ENCODE results near the gene ATP1B2.

The ATP1B2 gene

DNA sequence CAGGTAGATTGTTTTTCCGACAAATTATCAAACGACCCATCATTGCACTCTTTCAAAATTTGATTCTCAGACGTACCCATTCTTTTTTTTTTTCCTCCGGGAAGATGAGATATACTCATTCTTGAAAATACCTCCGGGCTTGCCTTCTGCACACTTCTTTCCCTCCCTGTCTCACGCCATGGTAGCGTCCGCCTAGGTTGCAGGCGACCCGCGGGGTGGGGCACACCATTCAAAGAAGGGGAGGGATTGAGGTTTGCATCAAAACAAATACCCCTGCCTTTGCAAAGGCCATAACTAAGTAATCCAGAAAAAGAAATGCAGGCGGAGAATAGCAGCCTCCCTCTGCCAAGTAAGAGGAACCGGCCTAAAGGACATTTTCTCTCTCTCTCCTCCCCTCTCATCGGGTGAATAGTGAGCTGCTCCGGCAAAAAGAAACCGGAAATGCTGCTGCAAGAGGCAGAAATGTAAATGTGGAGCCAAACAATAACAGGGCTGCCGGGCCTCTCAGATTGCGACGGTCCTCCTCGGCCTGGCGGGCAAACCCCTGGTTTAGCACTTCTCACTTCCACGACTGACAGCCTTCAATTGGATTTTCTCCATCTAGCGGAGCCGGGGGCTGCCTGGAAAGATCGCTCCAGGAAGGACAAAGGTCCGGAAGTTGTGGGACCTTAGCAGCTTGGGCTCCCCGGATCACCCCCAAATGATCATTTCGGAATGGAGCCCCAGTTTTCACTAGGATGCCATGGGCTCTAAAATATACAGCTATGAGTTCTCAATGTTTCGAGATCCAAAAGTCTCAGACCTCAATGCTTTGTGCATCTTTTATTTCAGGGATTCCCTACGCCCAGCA, 35.7 kb downstream of the ATP1B2 start:
- peak; percentile 80 for DNase-seq (ENCODE audit: low spot score)

DNA sequence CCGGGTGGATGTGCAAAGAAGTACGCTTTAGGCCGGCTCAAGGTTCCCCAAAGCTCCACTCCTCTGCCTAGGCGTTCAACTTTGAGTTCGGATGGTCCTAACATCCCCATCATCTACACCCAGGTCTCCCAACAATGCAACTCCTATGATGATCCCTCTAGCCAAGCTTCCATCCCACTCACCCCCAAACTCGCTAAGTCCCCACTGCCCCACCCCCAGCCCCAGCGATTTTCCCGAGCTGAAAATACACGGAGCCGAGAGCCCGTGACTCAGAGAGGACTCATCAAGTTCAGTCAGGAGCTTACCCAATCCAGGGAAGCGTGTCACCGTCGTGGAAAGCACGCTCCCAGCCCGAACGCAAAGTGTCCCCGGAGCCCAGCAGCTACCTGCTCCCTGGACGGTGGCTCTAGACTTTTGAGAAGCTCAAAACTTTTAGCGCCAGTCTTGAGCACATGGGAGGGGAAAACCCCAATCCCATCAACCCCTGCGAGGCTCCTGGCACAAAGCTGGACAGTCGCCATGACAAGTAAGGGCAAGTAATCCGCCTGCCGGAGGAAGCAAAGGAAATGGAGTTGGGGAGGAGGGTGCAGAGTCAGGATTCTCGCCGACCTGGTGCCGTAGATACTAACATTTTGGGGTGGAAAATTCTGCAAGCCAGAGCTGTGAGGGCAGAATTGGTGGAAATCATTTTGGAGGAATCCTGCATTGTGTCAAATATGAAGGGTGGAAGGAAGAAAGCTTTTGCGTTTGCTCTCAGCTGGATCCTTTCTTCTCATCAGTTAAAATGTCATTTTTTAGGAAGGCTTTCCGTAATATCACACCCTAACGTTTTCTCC, 36.6 kb downstream of the ATP1B2 start, which contains the start of gene TP53:
TSS of gene TP53 (minus strand) at position 419 of the 836 bp plus-strand sequence. CDS start 10,896 bp downstream, outside the sequence.
- peak; percentile 95 for DNase-seq (ENCODE audit: low spot score)

GRCh38 chr17:7687908-7688807, 37.4 kb downstream of the ATP1B2 start, which contains the start of gene WRAP53:
Gene WRAP53 (plus strand): TSS chr17:7688477. CDS start chr17:7688649, 172 bp downstream.
- DNase-seq (ENCODE audit: low spot score), result peak; percentile 97

GRCh38 chr17:7688808-7689316, 38.1 kb downstream of the ATP1B2 start:
- no peak for DNase-seq (ENCODE audit: low spot score)

GRCh38 chr17:7695586-7695985, 44.9 kb downstream of the ATP1B2 start:
- DNase-seq (ENCODE audit: low spot score), result no peak

DNA sequence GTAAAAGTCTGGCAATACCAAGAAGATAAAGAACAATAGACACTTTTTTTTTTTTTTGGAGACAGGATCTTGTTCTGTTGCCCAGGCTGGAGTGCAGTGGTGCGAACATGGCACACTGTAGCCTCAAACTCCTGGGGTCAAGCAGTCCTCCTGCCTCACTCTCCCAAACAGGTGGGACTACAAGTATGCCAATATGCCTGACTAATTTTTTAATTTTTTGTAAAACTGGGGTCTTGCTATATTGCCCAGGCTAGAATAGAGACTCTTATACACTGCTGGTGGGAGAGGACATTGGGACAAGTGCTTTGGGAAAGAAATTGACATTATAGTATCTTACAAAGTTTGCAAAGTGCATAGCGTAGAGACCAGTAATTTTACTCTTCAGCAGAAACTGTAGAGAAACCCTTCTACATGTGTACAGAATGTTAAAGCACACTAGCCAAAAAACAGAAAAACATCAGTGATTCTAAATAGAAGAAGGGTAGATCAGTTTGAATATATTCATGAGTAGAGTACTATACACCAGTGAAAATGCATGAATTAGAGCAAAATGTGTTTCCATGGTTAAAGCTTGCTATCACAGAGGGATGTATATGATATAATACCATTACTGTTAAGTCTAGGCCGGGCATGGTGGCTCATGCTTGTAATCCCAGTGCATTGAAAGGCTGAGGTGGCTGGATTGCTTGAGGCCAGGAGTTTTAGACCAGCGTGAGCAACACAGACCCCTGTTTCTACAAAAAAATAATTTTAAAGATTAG, 47.3 kb downstream of the ATP1B2 start:
- no peak for DNase-seq (ENCODE audit: low spot score)

GRCh38 chr17:7700510-7700909, 49.8 kb downstream of the ATP1B2 start:
- no peak for DNase-seq (ENCODE audit: low spot score)

- no peak for DNase-seq (ENCODE audit: low spot score)
These were observed 51.0 kb downstream of the ATP1B2 start for GRCh38 chr17:7701681-7702080.

- no peak for DNase-seq (ENCODE audit: low spot score)
These were observed 52.0 kb downstream of the ATP1B2 start for GRCh38 chr17:7702776-7703175.

DNA sequence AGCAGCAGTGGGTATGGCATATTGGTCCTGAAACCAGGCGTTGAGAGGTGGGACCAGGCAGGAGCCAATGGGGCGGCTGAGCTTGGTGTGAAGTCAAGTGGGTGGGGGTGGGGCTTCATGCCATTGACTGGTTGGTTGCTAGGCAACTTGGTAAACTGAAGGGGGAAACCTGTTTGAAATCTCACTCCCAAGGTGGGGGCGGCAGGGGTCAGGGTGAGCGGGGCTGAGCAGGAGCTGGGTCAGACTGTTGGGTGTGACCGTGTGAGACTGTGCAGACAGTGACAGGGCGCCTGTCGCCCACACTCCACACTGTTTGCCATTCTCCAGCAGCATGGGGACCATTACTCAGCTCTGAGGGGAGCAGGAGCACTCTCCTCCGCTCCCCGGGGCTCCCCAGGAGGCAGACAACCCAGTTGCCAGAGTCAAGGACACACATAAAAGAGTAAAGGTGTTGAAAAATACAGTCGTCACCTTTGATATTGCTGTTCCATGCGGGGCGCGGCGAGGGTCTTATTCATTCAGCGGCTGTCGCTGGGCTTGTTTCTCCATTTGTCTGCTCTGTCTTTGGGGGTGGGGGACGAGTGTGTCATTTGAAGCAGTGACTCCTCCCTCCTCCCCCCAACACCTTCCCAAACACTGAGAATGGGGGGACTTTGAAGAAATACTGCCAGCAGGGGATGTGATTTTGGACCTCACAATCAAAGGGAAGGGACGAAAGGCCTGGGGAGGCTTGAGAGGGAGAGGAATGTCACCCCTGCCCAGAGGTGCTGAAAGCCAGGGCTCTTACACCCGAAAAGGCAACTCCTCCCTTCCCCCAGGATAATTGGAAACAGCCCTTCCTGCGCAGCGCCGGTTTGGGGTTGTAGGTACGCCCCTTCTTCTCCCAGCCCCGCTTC, 53.1 kb downstream of the ATP1B2 start:
- no peak for DNase-seq (ENCODE audit: low spot score)

DNA sequence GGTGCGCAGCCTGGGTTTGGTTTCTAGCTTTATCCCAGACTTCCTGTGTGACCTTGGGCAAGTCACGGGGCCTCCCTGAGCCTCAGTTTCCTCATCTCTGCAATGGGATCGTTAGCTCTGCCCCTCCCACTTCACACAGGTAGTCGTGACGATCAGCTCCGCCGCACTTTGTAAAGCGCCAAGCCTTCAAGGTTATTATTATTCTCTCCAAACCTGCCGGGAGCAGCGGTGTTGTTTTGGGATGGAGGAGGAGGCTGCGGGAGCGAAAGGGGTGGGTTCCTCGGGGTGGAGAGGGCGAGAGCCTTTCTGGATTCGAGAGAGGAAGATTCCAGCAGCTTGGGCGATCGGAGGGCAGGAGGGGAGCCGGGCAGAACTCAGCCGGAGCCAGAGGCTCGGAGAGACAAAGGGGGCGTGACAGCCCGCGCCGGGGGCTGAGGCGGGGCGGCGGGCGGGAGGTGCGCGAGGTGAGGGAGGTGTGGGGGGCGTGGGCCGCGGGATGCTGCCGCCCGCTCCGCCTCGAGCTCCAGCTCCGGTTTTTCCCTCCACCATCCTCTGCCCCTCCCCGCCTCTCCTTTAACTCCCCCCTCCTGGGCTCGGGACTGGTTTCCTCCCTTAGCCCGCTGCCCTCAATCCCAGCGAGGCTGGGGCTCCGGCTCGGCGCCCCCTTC, 54.0 kb downstream of the ATP1B2 start, which contains the start of gene EFNB3:
TSS of gene EFNB3 (plus strand) at position 602 of the 668 bp plus-strand sequence. CDS start 397 bp downstream, outside the sequence.
- DNase-seq (ENCODE audit: low spot score), result no peak

- DNase-seq (ENCODE audit: low spot score), result no peak
These were observed 54.8 kb downstream of the ATP1B2 start for GRCh38 chr17:7705269-7706255.

DNA sequence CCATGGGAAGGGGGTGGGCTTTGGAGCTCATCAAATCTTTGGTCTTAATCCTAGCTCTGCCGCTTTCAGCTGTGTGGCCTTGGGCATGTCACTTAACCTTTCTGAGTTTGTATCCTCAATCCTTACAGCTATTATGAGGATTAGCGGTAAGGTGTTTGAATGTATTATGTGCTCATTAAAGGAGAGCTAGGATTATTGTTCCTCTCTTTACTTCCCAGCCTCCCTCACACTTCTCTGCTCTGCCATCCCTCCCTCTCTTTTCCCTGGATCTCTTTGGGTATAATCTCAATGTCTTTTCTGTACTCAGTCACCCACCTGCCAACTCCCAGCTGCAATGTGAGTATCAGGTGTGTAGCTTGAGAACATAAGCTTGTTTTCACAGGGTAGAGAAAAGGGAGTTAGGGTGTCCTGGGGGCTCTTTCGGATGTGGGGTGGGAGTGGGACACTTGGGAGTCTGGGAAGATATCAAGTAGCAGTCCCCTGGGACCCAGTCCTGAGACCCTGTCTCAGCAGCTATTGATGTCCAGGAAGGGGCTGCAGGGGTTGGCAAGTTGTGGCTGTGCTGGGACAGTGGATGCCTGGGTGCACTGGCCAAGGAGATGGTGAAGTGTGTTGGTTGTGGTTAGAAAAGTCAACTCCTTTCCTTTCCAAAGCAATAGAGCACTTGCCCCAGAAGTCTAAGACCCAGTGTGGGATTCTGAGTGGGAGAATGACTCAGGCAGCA, 56.1 kb downstream of the ATP1B2 start:
- no peak for DNase-seq (ENCODE audit: low spot score)

Data from activated CD4-positive, alpha-beta T cell treated with anti-CD3 and anti-CD28 coated beads, Interleukin-2, Interleukin-4, amounts not matched to agents 100 ng/mL and 50 ng/mL, durations not matched to agents 16 hours and 8 hours (primary cell).